ENCODE measurements around the gene ABHD14A. TPM values are rescaled to one million over a fixed set of nuclear protein-coding genes. Genes with fewer than 3 reads are reported as not detected.

The ABHD14A gene
- total RNA-seq, 1 donor, result 18.8 TPM

DNA sequence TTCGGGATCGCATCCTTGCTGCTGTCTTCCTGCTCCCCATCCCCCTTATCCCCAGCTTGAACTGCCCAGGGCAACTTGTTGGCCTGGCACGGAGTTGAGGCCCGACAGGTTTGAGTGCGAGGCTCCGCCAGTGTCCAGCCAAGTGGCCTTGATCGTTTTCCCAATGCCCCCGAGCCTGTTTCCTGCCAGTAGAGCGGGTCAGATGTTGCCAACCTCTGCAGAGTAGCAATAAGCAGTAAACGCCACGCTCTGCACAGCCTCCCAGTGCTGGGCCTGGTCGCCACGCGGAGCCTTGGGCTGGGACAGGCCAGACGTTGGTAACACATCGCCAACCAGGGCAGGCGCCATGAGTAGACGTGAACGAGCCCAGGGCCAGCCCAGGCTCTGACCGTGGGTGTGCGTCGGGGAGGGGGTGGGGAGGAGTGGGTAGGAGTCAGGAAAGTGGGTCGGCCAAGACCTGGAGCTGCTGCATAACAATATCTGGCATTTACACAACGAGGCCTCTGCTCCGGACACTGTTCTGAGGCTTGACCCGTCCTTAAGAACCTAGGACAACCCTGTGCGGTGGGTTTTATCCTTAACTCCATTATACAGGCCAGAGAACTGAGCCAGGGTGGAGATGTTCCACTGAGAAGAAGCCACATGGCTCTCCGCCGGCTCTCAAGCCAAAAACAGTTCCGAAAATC, 444 bp upstream of the ABHD14A start:
- Histone ChIP-seq H3K79me2 (ENCODE audit: insufficient read depth, low read length) (peaks cover 12% of the 10 kb centered on the region), H3K9me3 (ENCODE audit: low read depth, low read length) (no peaks in the 10 kb centered on the region), H3K4me2 (ENCODE audit: insufficient read depth, low read length) (peak overlapping the region; percentile 88), H3K27ac (ENCODE audit: low read depth, low read length) (peak overlapping the region; percentile 84), H4K20me1 (ENCODE audit: insufficient read depth, low read length) (peaks cover 7% of the 10 kb centered on the region), H2AFZ (ENCODE audit: low read length) (peak overlapping the region; percentile 95), H3K4me3 (ENCODE audit: insufficient read depth, low read length) (peak overlapping the region; percentile 92), H3K27me3 (ENCODE audit: insufficient read depth, low read length) (no peaks in the 10 kb centered on the region), H3K4me1 (ENCODE audit: insufficient read depth, low read length) (peaks cover 23% of the 10 kb centered on the region), H3K36me3 (ENCODE audit: insufficient read depth, low read length) (no peaks in the 10 kb centered on the region)
- TF ChIP-seq, protein P1, sequence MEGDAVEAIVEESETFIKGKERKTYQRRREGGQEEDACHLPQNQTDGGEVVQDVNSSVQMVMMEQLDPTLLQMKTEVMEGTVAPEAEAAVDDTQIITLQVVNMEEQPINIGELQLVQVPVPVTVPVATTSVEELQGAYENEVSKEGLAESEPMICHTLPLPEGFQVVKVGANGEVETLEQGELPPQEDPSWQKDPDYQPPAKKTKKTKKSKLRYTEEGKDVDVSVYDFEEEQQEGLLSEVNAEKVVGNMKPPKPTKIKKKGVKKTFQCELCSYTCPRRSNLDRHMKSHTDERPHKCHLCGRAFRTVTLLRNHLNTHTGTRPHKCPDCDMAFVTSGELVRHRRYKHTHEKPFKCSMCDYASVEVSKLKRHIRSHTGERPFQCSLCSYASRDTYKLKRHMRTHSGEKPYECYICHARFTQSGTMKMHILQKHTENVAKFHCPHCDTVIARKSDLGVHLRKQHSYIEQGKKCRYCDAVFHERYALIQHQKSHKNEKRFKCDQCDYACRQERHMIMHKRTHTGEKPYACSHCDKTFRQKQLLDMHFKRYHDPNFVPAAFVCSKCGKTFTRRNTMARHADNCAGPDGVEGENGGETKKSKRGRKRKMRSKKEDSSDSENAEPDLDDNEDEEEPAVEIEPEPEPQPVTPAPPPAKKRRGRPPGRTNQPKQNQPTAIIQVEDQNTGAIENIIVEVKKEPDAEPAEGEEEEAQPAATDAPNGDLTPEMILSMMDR (IDR thresholded peaks at IDR 0.05; ENCODE audit: extremely low read depth, low read depth, low read length), result peak; percentile 4
- no peak for DNase-seq (ENCODE audit: insufficient read length, low spot score, missing footprints)

DNA sequence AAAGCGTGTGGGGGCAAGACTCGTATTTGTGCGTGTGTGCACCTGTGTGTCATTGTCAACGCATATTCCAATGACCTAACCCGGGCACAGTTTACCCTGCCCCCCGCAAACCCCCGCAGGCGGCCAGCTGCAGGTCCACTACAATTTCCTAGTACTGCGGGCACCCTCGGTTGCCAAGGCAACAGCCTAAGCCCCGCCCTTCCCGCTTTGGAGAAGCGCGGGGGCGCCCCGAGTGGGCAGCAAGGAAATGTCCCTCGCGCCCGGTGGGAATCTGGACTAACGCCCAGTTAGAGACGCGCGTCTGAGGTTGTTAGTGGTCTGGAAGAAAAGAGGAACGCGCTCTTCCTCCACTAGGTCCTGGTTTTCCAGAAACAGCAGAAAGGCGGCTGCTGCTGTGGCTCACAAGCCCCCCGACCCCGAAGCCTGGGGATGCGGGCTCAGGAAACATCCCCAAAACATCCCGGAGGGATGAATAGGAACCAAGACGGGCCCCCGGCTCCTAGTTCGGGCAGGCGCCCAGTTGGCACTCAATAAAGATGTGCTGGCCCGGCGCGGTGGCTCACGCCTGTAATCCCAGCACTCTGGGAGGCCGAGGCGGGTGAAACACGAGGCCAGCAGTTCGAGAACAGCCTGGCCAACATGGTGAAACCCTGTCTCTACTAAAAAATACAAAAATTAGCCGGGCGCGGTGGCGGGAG, 1.1 kb downstream of the ABHD14A start:
- Histone ChIP-seq H3K4me1 (ENCODE audit: insufficient read depth, low read length) (peaks cover 23% of the 10 kb centered on the region), H2AFZ (ENCODE audit: low read length) (peak overlapping the region; percentile 95), H3K4me3 (ENCODE audit: insufficient read depth, low read length) (peak overlapping the region; percentile 92), H3K27me3 (ENCODE audit: insufficient read depth, low read length) (no peaks in the 10 kb centered on the region), H3K79me2 (ENCODE audit: insufficient read depth, low read length) (peaks cover 16% of the 10 kb centered on the region), H3K4me2 (ENCODE audit: insufficient read depth, low read length) (peak overlapping the region; percentile 88), H3K36me3 (ENCODE audit: insufficient read depth, low read length) (no peaks in the 10 kb centered on the region), H3K9me3 (ENCODE audit: low read depth, low read length) (no peaks in the 10 kb centered on the region), H4K20me1 (ENCODE audit: insufficient read depth, low read length) (peaks cover 2% of the 10 kb centered on the region), H3K27ac (ENCODE audit: low read depth, low read length) (no peak overlapping the region)
- DNase-seq (ENCODE audit: insufficient read length, low spot score, missing footprints), result peak; percentile 91
- TF ChIP-seq, protein P1 (IDR thresholded peaks at IDR 0.05; ENCODE audit: extremely low read depth, low read depth, low read length), result peak; percentile 15

DNA sequence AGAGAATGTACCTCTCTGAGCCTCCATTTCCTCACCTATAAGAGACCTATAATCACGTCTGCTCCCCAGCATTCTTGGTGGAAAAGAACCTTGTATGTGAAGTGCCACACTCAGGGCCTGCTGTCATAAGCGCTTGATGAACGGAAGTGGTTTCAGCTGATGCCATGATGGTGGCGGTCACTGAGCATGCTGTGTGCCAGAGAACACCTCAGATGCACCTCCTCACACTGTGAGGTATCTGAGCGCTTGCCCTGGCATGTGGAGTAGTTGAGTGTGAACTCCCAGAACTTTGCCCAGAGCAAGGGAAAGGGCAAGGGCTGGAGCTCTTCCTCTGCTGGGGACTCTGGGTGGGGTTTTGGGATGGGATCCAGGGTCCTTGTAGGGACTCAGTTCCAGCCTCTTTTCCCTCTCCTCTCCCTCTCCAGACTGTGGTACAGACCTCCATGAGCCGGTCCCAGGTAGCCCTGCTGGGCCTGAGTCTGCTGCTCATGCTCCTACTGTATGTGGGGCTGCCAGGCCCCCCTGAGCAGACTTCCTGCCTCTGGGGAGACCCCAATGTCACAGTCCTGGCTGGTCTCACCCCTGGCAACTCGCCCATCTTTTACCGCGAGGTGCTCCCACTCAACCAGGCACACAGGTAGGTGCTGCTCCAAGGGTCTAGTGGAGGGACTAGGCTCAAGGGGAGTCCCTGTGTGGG, 2.7 kb downstream of the ABHD14A start:
- no peaks in the 10 kb centered on the region for H3K27me3 ChIP-seq (ENCODE audit: insufficient read depth, low read length)
- no peaks in the 10 kb centered on the region for H3K9me3 ChIP-seq (ENCODE audit: low read depth, low read length)
- no peaks in the 10 kb centered on the region for H3K36me3 ChIP-seq (ENCODE audit: insufficient read depth, low read length)
- H3K4me2 ChIP-seq (ENCODE audit: insufficient read depth, low read length), result no peak overlapping the region
- no peak overlapping the region for H3K4me3 ChIP-seq (ENCODE audit: insufficient read depth, low read length)
- no peak overlapping the region for H2AFZ ChIP-seq (ENCODE audit: low read length)
- H3K4me1 ChIP-seq (ENCODE audit: insufficient read depth, low read length), result peaks cover 31% of the 10 kb centered on the region
- H3K27ac ChIP-seq (ENCODE audit: low read depth, low read length), result no peak overlapping the region
- TF ChIP-seq, protein P1 (IDR thresholded peaks at IDR 0.05; ENCODE audit: extremely low read depth, low read depth, low read length), result no peak
- peaks cover 9% of the 10 kb centered on the region for H4K20me1 ChIP-seq (ENCODE audit: insufficient read depth, low read length)
- no peak for DNase-seq (ENCODE audit: insufficient read length, low spot score, missing footprints)
- peaks cover 19% of the 10 kb centered on the region for H3K79me2 ChIP-seq (ENCODE audit: insufficient read depth, low read length)

DNA sequence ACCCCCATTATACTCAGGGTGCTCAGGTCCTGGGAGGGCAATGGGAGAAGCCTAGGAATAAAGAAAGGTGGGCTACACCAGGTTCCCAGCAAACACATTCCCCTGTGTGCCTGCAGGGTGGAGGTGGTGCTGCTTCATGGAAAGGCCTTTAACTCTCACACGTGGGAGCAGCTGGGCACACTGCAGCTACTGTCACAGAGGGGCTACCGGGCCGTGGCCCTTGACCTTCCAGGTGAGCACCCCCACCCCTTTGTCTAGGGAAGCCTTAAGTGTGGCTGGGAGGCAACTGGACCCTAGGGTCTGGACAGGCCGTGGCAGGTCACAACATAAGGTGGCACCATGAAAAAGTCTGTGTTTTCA, 3.3 kb downstream of the ABHD14A start:
- H3K36me3 ChIP-seq (ENCODE audit: insufficient read depth, low read length), result no peaks in the 10 kb centered on the region
- no peaks in the 10 kb centered on the region for H3K27me3 ChIP-seq (ENCODE audit: insufficient read depth, low read length)
- H3K4me3 ChIP-seq (ENCODE audit: insufficient read depth, low read length), result no peak overlapping the region
- H3K9me3 ChIP-seq (ENCODE audit: low read depth, low read length), result no peaks in the 10 kb centered on the region
- TF ChIP-seq, protein P1 (IDR thresholded peaks at IDR 0.05; ENCODE audit: extremely low read depth, low read depth, low read length), result no peak
- H3K4me1 ChIP-seq (ENCODE audit: insufficient read depth, low read length), result peaks cover 34% of the 10 kb centered on the region
- H3K4me2 ChIP-seq (ENCODE audit: insufficient read depth, low read length), result no peak overlapping the region
- H3K27ac ChIP-seq (ENCODE audit: low read depth, low read length), result no peak overlapping the region
- H4K20me1 ChIP-seq (ENCODE audit: insufficient read depth, low read length), result peaks cover 9% of the 10 kb centered on the region
- DNase-seq (ENCODE audit: insufficient read length, low spot score, missing footprints), result no peak
- H2AFZ ChIP-seq (ENCODE audit: low read length), result no peak overlapping the region
- peaks cover 21% of the 10 kb centered on the region for H3K79me2 ChIP-seq (ENCODE audit: insufficient read depth, low read length)
